ENCODE results near the gene TSC22D2. TPM values are rescaled to one million over a fixed set of nuclear protein-coding genes. Genes with fewer than 3 reads are reported as not detected.

Gene TSC22D2
- total RNA-seq, 1 donor = 16.4 TPM

- DNase-seq (ENCODE audit: low read depth) = no peak
- peak overlapping the region; percentile 98 for H3K4me3 ChIP-seq (ENCODE audit: low read depth, low read length)
Observed at GRCh38 chr3:150411546-150411945, 3.4 kb downstream of the TSC22D2 start.

GRCh38 chr3:150411976-150412375 lies 3.9 kb downstream of the TSC22D2 start:
- TF ChIP-seq CTCF (IDR thresholded peaks at IDR 0.05; ENCODE audit: insufficient read depth, low read depth, low read length) = no peak
- H3K4me3 ChIP-seq (ENCODE audit: low read depth, low read length) = peak overlapping the region; percentile 98
- peak; percentile 73 for DNase-seq (ENCODE audit: low read depth)

More at GRCh38 chr3:150411546-150411945, 3.4 kb downstream of the TSC22D2 start:
- no peak for TF ChIP-seq CTCF (IDR thresholded peaks at IDR 0.05; ENCODE audit: insufficient read depth, low read depth, low read length)

- DNase-seq (ENCODE audit: low read depth) = peak; percentile 91
- no peak for TF ChIP-seq CTCF (IDR thresholded peaks at IDR 0.05; ENCODE audit: insufficient read depth, low read depth, low read length)
- peak overlapping the region; percentile 98 for H3K4me3 ChIP-seq (ENCODE audit: low read depth, low read length)
Observed at GRCh38 chr3:150412561-150413231, 4.6 kb downstream of the TSC22D2 start.

- TF ChIP-seq CTCF (IDR thresholded peaks at IDR 0.05; ENCODE audit: insufficient read depth, low read depth, low read length) = no peak
- H3K4me3 ChIP-seq (ENCODE audit: low read depth, low read length) = peak overlapping the region; percentile 98
- peak; percentile 51 for DNase-seq (ENCODE audit: low read depth)
Observed at GRCh38 chr3:150414258-150414657, 6.2 kb downstream of the TSC22D2 start.

GRCh38 chr3:150414959-150415358 lies 6.9 kb downstream of the TSC22D2 start:
- TF ChIP-seq CTCF (IDR thresholded peaks at IDR 0.05; ENCODE audit: insufficient read depth, low read depth, low read length) = no peak
- DNase-seq (ENCODE audit: low read depth) = no peak

GRCh38 chr3:150419076-150419868 lies 11.2 kb downstream of the TSC22D2 start:
- DNase-seq (ENCODE audit: low read depth) = no peak
- TF ChIP-seq CTCF (IDR thresholded peaks at IDR 0.05; ENCODE audit: insufficient read depth, low read depth, low read length) = no peak
- no peak overlapping the region for H3K4me3 ChIP-seq (ENCODE audit: low read depth, low read length)

More at GRCh38 chr3:150414959-150415358, 6.9 kb downstream of the TSC22D2 start:
- peak overlapping the region; percentile 98 for H3K4me3 ChIP-seq (ENCODE audit: low read depth, low read length)
